GM12878 (cell line): ENCODE measurements around the gene THAP9. TPM values are rescaled to one million over a fixed set of nuclear protein-coding genes. Genes with fewer than 3 reads are reported as not detected.
"Not testable (repeated sequence)": the region's sequence is repeated elsewhere in the genome, so short reads cannot be mapped to it uniquely, and the experiment has no call there.

Experiments used
- ATAC-seq: fragments of 200-7000 bp; cut with Tn5 transposase; 3 replicates; pipeline ENCODE4 v1.9.1; 2020; ENCODE audit warnings: mild to moderate bottlenecking, moderate library complexity
- BruUV-seq: library from RNA; stranded (reverse); fragments of 400-500 nt; replicated peaks from 2 replicates; lab custom pipeline; 2021; lab: Mats Ljungman, UMichigan
- CTCF ChIA-PET: fragments of 300-600 bp; sonication (Branson Sonifier 250); formaldehyde crosslinking; extraction: SDS; loops from one replicate; lab custom pipeline; 2021; ENCODE audit warnings: inconsistent platforms; lab: Yijun Ruan, JAX
- POLR2A ChIA-PET: fragments of 350-600 bp; formaldehyde crosslinking; extraction: SDS; loops from one replicate; lab custom pipeline; 2021; ENCODE audit warnings: inconsistent platforms; lab: Charles Lee
- RAD21 ChIA-PET: fragments of 300-600 bp; sonication (Branson Sonifier 250); formaldehyde crosslinking; loops from one replicate; lab custom pipeline; 2023; ENCODE audit warnings: antibody characterized with exemption; ENCODE audit not compliant: unreplicated experiment; lab: Charles Lee
- SMC1A ChIA-PET: fragments of 300-600 bp; sonication (Branson Sonifier 250); formaldehyde crosslinking; loops from one replicate; lab custom pipeline; 2023; ENCODE audit not compliant: unreplicated experiment, uncharacterized antibody; lab: Charles Lee
- DNase-seq: peaks from one replicate; pipeline ENCODE4 v3.0.0-alpha.2; 2011; ENCODE audit warnings: low read depth, low spot score
- FAIRE-seq: peaks from 3 replicates; lab custom pipeline; 2011; peaks lifted over from hg19 to GRCh38; lab: Jason Lieb, UNC
- H2AFZ ChIP-seq: 2 replicates; pipeline ENCODE4 v1.6.0; 2011; ENCODE audit warnings: low read depth, low read length, control low read depth; ENCODE audit not compliant: control insufficient read depth
- H3K27ac ChIP-seq: 2 replicates; pipeline ENCODE4 v1.5.1; 2011; ENCODE audit warnings: control low read depth; ENCODE audit not compliant: control insufficient read depth, insufficient read depth
- H3K27me3 ChIP-seq, 2 experiments: replicated peaks in 1 of 2; 2 replicates each; pipeline versions ENCODE4 v1.6.0 to v1.6.1; 2011; ENCODE audit warnings: low read length in 1 of 2; ENCODE audit not compliant: control insufficient read depth in 2 of 2, insufficient read depth in 2 of 2
- H3K36me3 ChIP-seq, 2 experiments: 2 replicates each; pipeline ENCODE4 v1.5.1; 2011; ENCODE audit warnings: low read length in 1 of 2; ENCODE audit not compliant: control insufficient read depth in 2 of 2, insufficient read depth in 2 of 2
- H3K4me1 ChIP-seq: 2 replicates; pipeline ENCODE4 v1.6.1; 2011; ENCODE audit warnings: mild to moderate bottlenecking, low read length, moderate library complexity, mixed read lengths; ENCODE audit not compliant: control insufficient read depth, insufficient read depth
- H3K4me2 ChIP-seq: 2 replicates; pipeline ENCODE4 v1.6.0; 2011; ENCODE audit warnings: control low read depth; ENCODE audit not compliant: control insufficient read depth, insufficient read depth
- H3K4me3 ChIP-seq: fragments of 200-600 bp; sonication (generic); 2 replicates; pipeline ENCODE4 v1.5.1; 2016
- H3K79me2 ChIP-seq: 2 replicates; pipeline ENCODE4 v1.6.0; 2011; ENCODE audit warnings: low read length; ENCODE audit not compliant: control insufficient read depth, insufficient read depth
- H3K9ac ChIP-seq: 2 replicates; pipeline ENCODE4 v1.8.0; 2011; ENCODE audit warnings: low read length, control low read depth, mixed read lengths; ENCODE audit not compliant: control insufficient read depth, insufficient read depth
- H3K9me3 ChIP-seq: replicated peaks from 3 replicates; pipeline ENCODE4 v1.5.1; 2011; ENCODE audit warnings: mild to moderate bottlenecking, low read length; ENCODE audit not compliant: control insufficient read depth, insufficient read depth
- H4K20me1 ChIP-seq: 2 replicates; pipeline ENCODE4 v1.6.0; 2011; ENCODE audit not compliant: control insufficient read depth, insufficient read depth
- ASH2L ChIP-seq: fragments of 300-600, 200-600 bp; sonication (generic); IDR thresholded peaks from 2 replicates; pipeline ENCODE4 v1.6.1; 2017; ENCODE audit warnings: low read depth, mild to moderate bottlenecking, borderline replicate concordance
- ESRRA ChIP-seq: IDR thresholded peaks from 2 replicates; pipeline ENCODE4 v1.6.1; 2012; ENCODE audit warnings: mild to moderate bottlenecking, low read length, improper control_type of control experiment
- HDGF ChIP-seq: fragments of 450-650 bp; IDR thresholded peaks from 2 replicates; pipeline ENCODE4 v1.6.1; 2016; ENCODE audit warnings: antibody characterized with exemption
- PKNOX1 ChIP-seq: fragments of 450-650 bp; IDR thresholded peaks from 2 replicates; pipeline ENCODE4 v1.6.1; 2016; ENCODE audit warnings: mild to moderate bottlenecking
- ZBTB4 ChIP-seq: fragments of 450-650 bp; formaldehyde crosslinking; IDR thresholded peaks from 2 replicates; pipeline ENCODE4 v1.4.0; 2022; ENCODE audit warnings: mild to moderate bottlenecking, moderate library complexity
- WGBS: methylation state at CpG from one replicate; pipeline ENCODE4 v1.1.6; 2016; ENCODE audit warnings: low lambda C conversion rate; ENCODE audit not compliant: insufficient replicate concordance, insufficient coverage; ENCODE audit errors: missing lambda C conversion rate; 5-methylcytosine and 5-hydroxymethylcytosine counted together
- in situ Hi-C: fragments of 300-500 bp; cut with MboI; formaldehyde crosslinking; loops from 9 replicates; pipeline ENCODE4 v1.14.3; 2018; ENCODE audit warnings: mixed read lengths
- intact Hi-C: fragments of 100-400 bp; cut with micrococcal nuclease; formaldehyde crosslinking; loops from one replicate; pipeline ENCODE4 v1.14.2; 2022; ENCODE audit not compliant: unreplicated experiment
- polyA plus RNA-seq, 11 experiments: library from polyadenylated mRNA; depleted of rRNA in 4 of 11; unstranded in 6 of 11; stranded (reverse) in 5 of 11; fragments of >200 nt; fragmentation: Nextera tagmentation in 4 of 11; fragmentation: Illumina TruSeq in 1 of 11; extraction: Ambion mirVana in 4 of 11; extraction: Trizol in 1 of 11; gene quantifications; 1 replicate in 1 of 11; 2 replicates in 10 of 11; pipeline versions ENCODE4 v1.2.1 to v1.2.3, GENCODE V29; 2011 to 2016; ENCODE audit warnings: inconsistent platforms in 2 of 11, missing spikeins in 2 of 11, low read depth in 1 of 11
- total RNA-seq, 4 experiments: library from RNA; depleted of rRNA in 3 of 4; stranded (reverse); fragments of >200 nt in 3 of 4; fragmentation: Illumina TruSeq in 1 of 4; extraction: Trizol in 1 of 4; gene quantifications; 2 replicates each; pipeline versions ENCODE4 v1.2.1 to v1.2.3, GENCODE V29; 2013 to 2021
- TF ChIP-seq, protein P1 (sequence below): fragments of 450-650 bp; IDR thresholded peaks from 2 replicates; pipeline ENCODE4 v1.6.1; 2018; ENCODE audit warnings: borderline replicate concordance, mild to moderate bottlenecking; ENCODE audit not compliant: partially characterized antibody

THAP9 gene
- total and polyA plus RNA-seq, 10 of the 15 experiments (the other 5 are each of a cell fraction or from before 2014, with no cell fraction given), result 2.1 to 4.9 (median 3.3) TPM

GRCh38 chr4:82852751-82853285, 47.7 kb upstream of the THAP9 start:
- CTCF ChIA-PET, result interaction anchor here (0.6 to 5.9 kb wide), 20 partner anchors 9 to 476 kb away, joined by 3 to 44 read pairs (median 4); partner anchors contain the start of gene THAP9
- Histone ChIP-seq H3K9me3 (no peaks in the 10 kb centered on the region), H3K4me3 (no peak overlapping the region), H4K20me1 (no peaks in the 10 kb centered on the region), H3K4me2 (no peak overlapping the region), H3K27me3 (no peaks in the 10 kb centered on the region), H3K79me2 (no peaks in the 10 kb centered on the region), H3K9ac (no peak overlapping the region), H3K4me1 (no peaks in the 10 kb centered on the region), H3K36me3 (peaks cover 11 to 29% of the 10 kb centered on the region in 2 experiments), H2AFZ (no peak overlapping the region), H3K27ac (no peak overlapping the region)
- no peak for ATAC-seq
- in situ Hi-C loops (no loop called here), intact Hi-C loops (no loop called here)
- SMC1A ChIA-PET, result interaction anchor here (0.6 to 2.4 kb wide), 17 partner anchors 10 to 429 kb away, joined by 3 to 7 read pairs (median 3); no protein-coding TSS in a partner anchor
- no TSS peak for BruUV-seq
- no peak for FAIRE-seq
- POLR2A ChIA-PET, result interaction anchor here (1.7 kb wide), 1 partner anchor 47 kb away, joined by 4 read pairs; the partner anchor contains the start of gene THAP9
- RAD21 ChIA-PET, result interaction anchor here (0.8 to 1.6 kb wide), 7 partner anchors 37 to 430 kb away, joined by 3 to 6 read pairs (median 4); no protein-coding TSS in a partner anchor
- 66% methylated on average over 5 of the region's 5 CpGs for WGBS
- TF ChIP-seq, protein P1, sequence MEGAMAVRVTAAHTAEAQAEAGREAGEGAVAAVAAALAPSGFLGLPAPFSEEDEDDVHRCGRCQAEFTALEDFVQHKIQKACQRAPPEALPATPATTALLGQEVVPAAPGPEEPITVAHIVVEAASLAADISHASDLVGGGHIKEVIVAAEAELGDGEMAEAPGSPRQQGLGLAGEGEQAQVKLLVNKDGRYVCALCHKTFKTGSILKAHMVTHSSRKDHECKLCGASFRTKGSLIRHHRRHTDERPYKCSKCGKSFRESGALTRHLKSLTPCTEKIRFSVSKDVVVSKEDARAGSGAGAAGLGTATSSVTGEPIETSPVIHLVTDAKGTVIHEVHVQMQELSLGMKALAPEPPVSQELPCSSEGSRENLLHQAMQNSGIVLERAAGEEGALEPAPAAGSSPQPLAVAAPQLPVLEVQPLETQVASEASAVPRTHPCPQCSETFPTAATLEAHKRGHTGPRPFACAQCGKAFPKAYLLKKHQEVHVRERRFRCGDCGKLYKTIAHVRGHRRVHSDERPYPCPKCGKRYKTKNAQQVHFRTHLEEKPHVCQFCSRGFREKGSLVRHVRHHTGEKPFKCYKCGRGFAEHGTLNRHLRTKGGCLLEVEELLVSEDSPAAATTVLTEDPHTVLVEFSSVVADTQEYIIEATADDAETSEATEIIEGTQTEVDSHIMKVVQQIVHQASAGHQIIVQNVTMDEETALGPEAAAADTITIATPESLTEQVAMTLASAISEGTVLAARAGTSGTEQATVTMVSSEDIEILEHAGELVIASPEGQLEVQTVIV, result no peak
- TF ChIP-seq PKNOX1, result no peak
- TF ChIP-seq ZBTB4 (CRISPR knock-in tag), result no peak
- no peak for TF ChIP-seq HDGF
- TF ChIP-seq ESRRA, result no peak
- no peak for TF ChIP-seq ASH2L
- DNase-seq, result no peak

GRCh38 chr4:82860487-82860886, 40.0 kb upstream of the THAP9 start:
- H3K9me3 ChIP-seq, DNase-seq, H3K27me3 ChIP-seq, H4K20me1 ChIP-seq, H2AFZ ChIP-seq, SMC1A ChIA-PET, BruUV-seq, H3K9ac ChIP-seq, RAD21 ChIA-PET, in situ Hi-C loops, H3K4me1 ChIP-seq, intact Hi-C loops, H3K4me3 ChIP-seq, FAIRE-seq, H3K79me2 ChIP-seq, H3K27ac ChIP-seq, H3K4me2 ChIP-seq, POLR2A ChIA-PET, ATAC-seq: not testable (repeated sequence)
- CTCF ChIA-PET, result interaction anchor here (3.6 kb wide), 1 partner anchor 9 kb away, joined by 15 read pairs; no protein-coding TSS in a partner anchor
- peaks cover 0 to 16% of the 10 kb centered on the region in 2 experiments for H3K36me3 ChIP-seq
- WGBS, result 68% methylated on average over 2 of the region's 2 CpGs
